ENCODE data around the gene CEP250.

Gene CEP250

DNA sequence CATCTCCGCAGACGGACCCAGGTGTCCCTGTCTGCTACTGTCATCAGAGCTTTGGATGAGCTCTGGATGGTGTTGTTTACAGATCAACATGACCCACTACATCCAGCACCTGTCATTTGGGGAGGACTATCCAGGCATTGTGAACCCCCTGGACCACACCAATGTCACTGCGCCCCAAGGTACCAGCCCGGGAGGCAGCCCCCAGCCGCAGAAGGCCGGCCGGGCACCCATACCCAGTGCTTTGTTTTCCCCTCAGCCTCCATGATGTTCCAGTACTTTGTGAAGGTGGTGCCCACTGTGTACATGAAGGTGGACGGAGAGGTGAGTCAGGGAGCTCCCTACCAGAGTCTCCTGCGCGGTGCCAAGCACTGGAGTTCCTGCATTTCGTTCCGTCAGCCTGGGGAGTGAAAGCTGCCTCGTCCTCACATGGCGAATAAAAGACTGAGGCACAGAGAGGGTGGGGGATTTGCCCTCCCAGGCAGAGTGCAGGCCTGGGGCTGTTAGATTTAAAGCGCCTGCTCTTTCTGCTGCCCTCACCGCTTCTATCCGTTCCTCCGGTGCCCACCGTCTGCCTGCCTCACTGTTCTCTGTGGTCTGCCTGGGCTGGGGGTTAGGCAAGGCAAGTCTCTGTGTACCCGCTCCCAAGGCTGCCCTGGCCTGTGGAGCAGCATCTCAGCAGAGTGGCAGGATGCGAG is 100.7 kb downstream of the CEP250 start:
- TF ChIP-seq TAF1 (IDR thresholded peaks at IDR 0.05; ENCODE audit: borderline replicate concordance, insufficient read depth, low read length), result no peak
- TF ChIP-seq POLR2AphosphoS5 (IDR thresholded peaks at IDR 0.05; ENCODE audit: low read depth, low read length), result no peak
- no peak for TF ChIP-seq REST (IDR thresholded peaks at IDR 0.05; ENCODE audit: insufficient read depth in 1 of 2, low read depth in 2 of 2, low read length in 2 of 2)
- TF ChIP-seq SIN3A (IDR thresholded peaks at IDR 0.05; ENCODE audit: borderline replicate concordance, insufficient read depth, low read length), result no peak
- no peak for TF ChIP-seq FOXP2 (optimal IDR thresholded peaks at IDR 0.05; ENCODE audit: borderline replicate concordance, extremely low read depth, extremely low read length, insufficient read depth)

DNA sequence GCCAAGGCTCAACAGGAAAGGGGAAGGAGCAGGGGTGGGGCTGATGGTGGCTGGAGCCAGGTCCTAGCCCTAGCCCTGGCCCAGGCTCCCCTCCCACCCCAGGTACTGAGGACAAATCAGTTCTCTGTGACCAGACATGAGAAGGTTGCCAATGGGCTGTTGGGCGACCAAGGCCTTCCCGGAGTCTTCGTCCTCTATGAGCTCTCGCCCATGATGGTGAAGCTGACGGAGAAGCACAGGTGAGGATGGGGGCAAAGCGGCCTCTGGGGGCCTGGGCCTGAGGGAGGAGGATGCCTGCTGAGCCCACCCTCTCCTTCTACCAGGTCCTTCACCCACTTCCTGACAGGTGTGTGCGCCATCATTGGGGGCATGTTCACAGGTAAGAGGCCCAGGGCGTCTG is 101.5 kb downstream of the CEP250 start:
- TF ChIP-seq POLR2AphosphoS5 (IDR thresholded peaks at IDR 0.05; ENCODE audit: low read depth, low read length) (no peak), REST (IDR thresholded peaks at IDR 0.05; ENCODE audit: insufficient read depth in 1 of 2, low read depth in 2 of 2, low read length in 2 of 2) (no peak), TAF1 (IDR thresholded peaks at IDR 0.05; ENCODE audit: borderline replicate concordance, insufficient read depth, low read length) (no peak), FOXP2 (optimal IDR thresholded peaks at IDR 0.05; ENCODE audit: borderline replicate concordance, extremely low read depth, extremely low read length, insufficient read depth) (no peak), SIN3A (IDR thresholded peaks at IDR 0.05; ENCODE audit: borderline replicate concordance, insufficient read depth, low read length) (no peak)

- TF ChIP-seq POLR2AphosphoS5 (IDR thresholded peaks at IDR 0.05; ENCODE audit: low read depth, low read length) (0 out of 2 replicates have a peak, but pooled peaks have one; percentile 38), TAF1 (IDR thresholded peaks at IDR 0.05; ENCODE audit: borderline replicate concordance, insufficient read depth, low read length) (no peak), REST (IDR thresholded peaks at IDR 0.05; ENCODE audit: insufficient read depth in 1 of 2, low read depth in 2 of 2, low read length in 2 of 2) (no peak), FOXP2 (optimal IDR thresholded peaks at IDR 0.05; ENCODE audit: borderline replicate concordance, extremely low read depth, extremely low read length, insufficient read depth) (no peak)
These were observed 103.1 kb downstream of the CEP250 start for GRCh38 chr20:35558451-35558850.

- TF ChIP-seq POLR2AphosphoS5 (IDR thresholded peaks at IDR 0.05; ENCODE audit: low read depth, low read length), result peak; percentile 16; the same call in 1 of the 2 replicates
- no peak for TF ChIP-seq FOXP2 (optimal IDR thresholded peaks at IDR 0.05; ENCODE audit: borderline replicate concordance, extremely low read depth, extremely low read length, insufficient read depth)
- TF ChIP-seq TAF1 (IDR thresholded peaks at IDR 0.05; ENCODE audit: borderline replicate concordance, insufficient read depth, low read length), result no peak
These were observed 103.8 kb downstream of the CEP250 start for GRCh38 chr20:35559042-35559693.

DNA sequence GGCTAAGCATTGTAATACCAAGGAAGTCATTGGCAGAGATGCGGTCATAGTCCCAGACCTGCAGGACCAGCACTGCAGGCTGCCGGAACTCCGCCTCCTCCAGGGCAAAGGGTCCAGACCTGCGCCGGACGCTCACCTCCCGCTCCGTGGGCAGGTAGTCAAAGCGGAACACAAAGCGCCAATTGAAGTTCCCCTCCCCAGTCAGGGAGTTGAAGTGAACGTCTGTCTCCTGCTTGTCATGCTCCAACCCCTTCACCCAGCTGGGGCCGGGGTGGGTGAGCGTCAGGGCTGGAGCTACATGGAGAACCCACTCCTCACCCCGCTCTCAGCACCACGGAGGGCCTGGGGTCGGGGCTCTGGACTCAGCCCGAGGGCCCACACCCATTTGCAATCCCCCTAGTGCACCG is 104.7 kb downstream of the CEP250 start:
- TF ChIP-seq SIN3A (IDR thresholded peaks at IDR 0.05; ENCODE audit: borderline replicate concordance, insufficient read depth, low read length), result no peak
- TF ChIP-seq POLR2AphosphoS5 (IDR thresholded peaks at IDR 0.05; ENCODE audit: low read depth, low read length), result no peak
- TF ChIP-seq REST (IDR thresholded peaks at IDR 0.05; ENCODE audit: insufficient read depth in 1 of 2, low read depth in 2 of 2, low read length in 2 of 2), result no peak
- TF ChIP-seq TAF1 (IDR thresholded peaks at IDR 0.05; ENCODE audit: borderline replicate concordance, insufficient read depth, low read length), result no peak
- TF ChIP-seq FOXP2 (optimal IDR thresholded peaks at IDR 0.05; ENCODE audit: borderline replicate concordance, extremely low read depth, extremely low read length, insufficient read depth), result no peak
